ENCODE results near the gene ARHGEF5. TPM values are rescaled to one million over a fixed set of nuclear protein-coding genes. Genes with fewer than 3 reads are reported as not detected.
"Not testable (repeated sequence)": the region's sequence is repeated elsewhere in the genome, so short reads cannot be mapped to it uniquely, and the experiment has no call there.

The ARHGEF5 gene
- polyA plus RNA-seq, 6 donors from 2014 or later = 1.3 to 5.7 (median 1.9) TPM; not detected in 1

GRCh38 chr7:144416341-144416740, 61.1 kb downstream of the ARHGEF5 start:
- H3K4me1 Mint-ChIP-seq = peaks cover 0 to 12% (median 0%) of the 10 kb centered on the region in 3 donors
- H3K27ac Mint-ChIP-seq = no peak overlapping the region
- peaks cover 10 to 23% (median 17%) of the 10 kb centered on the region in 3 donors for H3K27me3 Mint-ChIP-seq
- peaks cover 0 to 15% (median 2%) of the 10 kb centered on the region in 7 donors for H3K9me3 Mint-ChIP-seq
- no peaks in the 10 kb centered on the region for H3K36me3 Mint-ChIP-seq
- no peak overlapping the region for H3K4me3 Mint-ChIP-seq
- ATAC-seq (ENCODE audit: low read depth in 2 of 2) = no peak
- DNase-seq = no peak

- H3K36me3 Mint-ChIP-seq; DNase-seq; H3K4me1 Mint-ChIP-seq; H3K4me3 Mint-ChIP-seq; H3K27ac Mint-ChIP-seq; ATAC-seq (ENCODE audit: low read depth in 2 of 2): not testable (repeated sequence)
- peaks cover 10 to 23% (median 23%) of the 10 kb centered on the region in 3 donors for H3K27me3 Mint-ChIP-seq
- peaks cover 0 to 15% (median 2%) of the 10 kb centered on the region in 7 donors for H3K9me3 Mint-ChIP-seq
These were observed 63.7 kb downstream of the ARHGEF5 start for GRCh38 chr7:144418931-144419330.

DNA sequence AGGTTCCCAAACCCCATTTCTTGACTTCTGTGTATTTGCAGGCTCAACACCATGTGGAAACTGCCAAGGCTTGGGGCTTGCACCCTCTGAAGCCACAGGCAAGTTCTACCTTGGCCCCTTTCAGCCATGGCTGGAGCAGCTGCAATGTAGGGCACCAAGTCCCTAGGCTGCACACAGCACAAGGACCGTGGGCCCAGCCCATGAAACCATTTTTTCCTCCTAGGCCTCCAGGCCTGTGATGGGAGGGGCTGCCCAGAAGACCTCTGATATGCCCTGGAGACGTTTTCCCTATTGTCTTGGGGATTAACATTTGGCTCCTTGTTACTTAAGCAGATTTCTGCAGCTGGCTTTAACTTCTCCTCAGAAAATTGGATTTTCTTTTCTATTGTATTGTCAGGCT, 72.3 kb downstream of the ARHGEF5 start:
- H3K27me3 Mint-ChIP-seq; DNase-seq; H3K4me3 Mint-ChIP-seq; H3K4me1 Mint-ChIP-seq; ATAC-seq (ENCODE audit: low read depth in 2 of 2); H3K27ac Mint-ChIP-seq: not testable (repeated sequence)
- Mint-ChIP-seq H3K36me3 (peaks cover 8 to 17% of the 10 kb centered on the region in 2 donors), H3K9me3 (peaks cover 4 to 46% (median 39%) of the 10 kb centered on the region in 7 donors)

DNA sequence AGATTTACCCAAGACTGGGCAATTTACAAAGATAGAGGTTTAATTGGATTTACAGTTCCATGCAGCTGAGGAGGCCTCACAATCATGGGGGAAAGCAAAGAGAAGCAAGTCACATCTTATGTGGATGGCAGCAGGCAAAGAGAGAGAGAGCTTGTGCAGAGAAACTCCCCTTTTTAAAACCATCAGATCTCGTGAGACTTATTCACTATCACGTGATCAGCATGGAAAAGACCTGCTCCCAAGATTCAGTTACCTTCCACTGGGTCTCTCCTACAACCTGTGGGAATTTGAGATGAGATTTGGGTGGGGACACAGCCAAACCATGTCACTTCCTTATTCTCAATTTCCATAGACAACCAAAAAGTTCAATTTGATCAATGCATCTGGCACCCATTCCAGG, 73.2 kb downstream of the ARHGEF5 start:
- ATAC-seq (ENCODE audit: low read depth in 2 of 2) (no peak), DNase-seq (no peak)
- Mint-ChIP-seq H3K36me3 (peaks cover 8 to 17% of the 10 kb centered on the region in 2 donors), H3K27ac (no peak overlapping the region), H3K27me3 (peaks cover 4 to 10% (median 5%) of the 10 kb centered on the region in 3 donors), H3K4me1 (no peaks in the 10 kb centered on the region), H3K4me3 (no peak overlapping the region), H3K9me3 (peaks cover 4 to 46% (median 39%) of the 10 kb centered on the region in 7 donors)

Other genes with a start within 250 kb of the ARHGEF5 start
- not detected for gene OR2A2, start 245.8 kb upstream of the ARHGEF5 start, polyA plus RNA-seq (ENCODE audit: low read depth in 6 of 6)
- not detected for gene OR2A14, start 232.2 kb upstream of the ARHGEF5 start, polyA plus RNA-seq (ENCODE audit: low read depth in 6 of 6)
- gene CTAGE4, start 171.9 kb upstream of the ARHGEF5 start, polyA plus RNA-seq (ENCODE audit: low read depth in 6 of 6) = under 1 TPM in 1 of 6 donors, not detected in 5; 0.13 TPM
- 1 to 10 TPM; 2.8 to 5.7 (median 4.3) TPM for gene ARHGEF35, start 159.6 kb upstream of the ARHGEF5 start, polyA plus RNA-seq (ENCODE audit: low read depth in 6 of 6)
- under 1 TPM in 1 of 6 donors, not detected in 5; 0.97 TPM for gene OR2A42, start 115.8 kb upstream of the ARHGEF5 start, polyA plus RNA-seq (ENCODE audit: low read depth in 6 of 6)
- 1 to 10 TPM in 2 of 6 donors, under 1 TPM in 3, not detected in 1; 0.47 to 1.4 (median 0.86) TPM for gene OR2A7, start 90.6 kb upstream of the ARHGEF5 start, polyA plus RNA-seq (ENCODE audit: low read depth in 6 of 6)
- gene CTAGE8, start 86.1 kb upstream of the ARHGEF5 start, polyA plus RNA-seq (ENCODE audit: low read depth in 6 of 6) = 1 to 10 TPM in 1 of 6 donors, under 1 TPM in 3, not detected in 2; 0.22 to 1.2 (median 0.60) TPM
- gene OR2A1, start 43.0 kb upstream of the ARHGEF5 start, polyA plus RNA-seq (ENCODE audit: low read depth in 6 of 6) = 1 to 10 TPM in 1 of 6 donors, under 1 TPM in 1, not detected in 4; 0.21 to 1.5 TPM
- not detected for gene NOBOX, start 48.3 kb downstream of the ARHGEF5 start, polyA plus RNA-seq (ENCODE audit: low read depth in 6 of 6)

Data from naive B cell (primary cell).